Measurements from ENCODE around the gene NEK7.
A peak's percentile ranks its signal among the peaks of the same experiment; 100 is the strongest.
"Not testable (repeated sequence)": the region's sequence is repeated elsewhere in the genome, so short reads cannot be mapped to it uniquely, and the experiment has no call there.

The NEK7 gene

DNA sequence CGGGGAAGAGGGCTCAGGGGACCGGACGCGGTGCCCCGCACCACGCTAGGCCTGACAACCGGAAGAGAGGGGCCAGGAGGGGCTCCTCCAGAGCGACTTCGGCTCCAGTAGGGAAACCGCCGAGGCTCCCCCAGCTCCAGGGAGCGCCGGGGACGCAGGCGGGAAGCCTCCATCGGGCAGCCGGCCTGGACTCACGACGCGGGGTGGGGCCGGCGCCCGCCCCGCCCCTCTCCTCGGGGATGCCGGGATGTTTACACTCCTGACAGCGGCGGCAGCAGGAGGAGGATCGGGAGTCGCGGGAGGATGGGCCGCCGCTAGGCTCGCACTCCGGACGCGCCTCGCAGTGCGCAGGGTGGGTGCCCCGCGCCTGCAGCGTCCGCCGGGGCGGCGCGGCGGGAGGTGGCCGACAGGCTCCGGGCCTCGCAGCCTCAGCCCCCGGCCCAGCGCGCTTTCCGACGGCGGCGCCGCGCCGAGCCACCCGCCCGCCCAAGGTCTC lies at the start of gene NEK7:
Gene NEK7, plus strand, starts transcription at position 254 of the 496 bp plus-strand sequence. CDS start 75,583 bp downstream, outside the sequence.
- peak; percentile 90 for DNase-seq (ENCODE audit: low read depth)

DNA sequence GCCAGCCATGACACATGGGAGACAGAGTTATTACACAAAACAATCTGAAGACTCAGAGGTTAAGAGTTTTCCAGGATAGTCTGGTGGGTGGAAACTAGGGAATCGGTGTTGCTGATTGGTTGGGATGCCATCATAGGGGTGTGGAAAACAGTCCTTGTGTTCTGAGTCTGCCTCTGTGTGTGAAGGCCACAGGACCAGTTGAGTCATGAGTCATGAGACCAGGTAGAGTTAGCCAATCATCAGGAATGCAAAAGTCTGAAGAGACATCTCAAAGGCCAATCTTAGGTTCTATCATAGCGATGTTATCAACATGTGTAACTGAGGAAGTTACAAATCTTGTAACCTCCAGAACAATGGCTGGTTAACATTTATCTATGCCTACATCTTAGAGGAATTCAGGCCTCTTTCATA lies 49.7 kb upstream of the NEK7 start:
- DNase-seq (ENCODE audit: low read depth): peak; percentile 50

DNA sequence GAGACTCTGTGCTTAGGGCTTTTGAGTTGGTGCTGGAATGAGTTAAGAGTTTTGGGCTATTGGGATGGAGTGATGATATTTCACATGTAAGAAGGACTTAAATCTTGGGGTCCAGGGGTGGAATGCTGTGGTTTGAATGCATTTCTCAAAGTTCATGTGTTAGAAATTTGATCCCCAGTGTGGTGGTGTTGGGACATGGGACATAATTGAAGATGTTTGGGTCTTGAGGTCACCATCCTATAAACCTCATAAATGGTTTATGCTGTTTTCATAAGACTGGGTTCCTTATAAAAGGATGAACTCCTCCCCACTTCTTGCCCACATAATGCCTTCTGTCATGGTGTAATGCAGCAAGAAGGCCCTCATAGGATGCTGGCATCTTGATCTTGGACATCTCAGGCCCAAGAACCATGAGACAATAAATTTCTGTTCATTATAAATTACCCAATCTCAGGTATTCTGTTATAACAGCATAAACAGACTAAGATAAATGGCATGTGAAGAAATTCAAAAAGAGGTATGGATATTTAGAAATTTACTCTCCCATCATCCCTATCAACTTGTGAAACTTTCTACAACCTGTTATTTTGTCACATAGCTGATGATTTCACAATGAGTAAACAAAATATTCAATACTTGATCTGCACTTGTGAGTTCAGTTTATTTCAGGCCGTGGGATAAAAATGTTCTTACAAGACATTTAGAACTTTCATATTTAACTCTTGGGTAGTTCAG lies 48.0 kb upstream of the NEK7 start:
- DNase-seq (ENCODE audit: low read depth): peak; percentile 72

DNA sequence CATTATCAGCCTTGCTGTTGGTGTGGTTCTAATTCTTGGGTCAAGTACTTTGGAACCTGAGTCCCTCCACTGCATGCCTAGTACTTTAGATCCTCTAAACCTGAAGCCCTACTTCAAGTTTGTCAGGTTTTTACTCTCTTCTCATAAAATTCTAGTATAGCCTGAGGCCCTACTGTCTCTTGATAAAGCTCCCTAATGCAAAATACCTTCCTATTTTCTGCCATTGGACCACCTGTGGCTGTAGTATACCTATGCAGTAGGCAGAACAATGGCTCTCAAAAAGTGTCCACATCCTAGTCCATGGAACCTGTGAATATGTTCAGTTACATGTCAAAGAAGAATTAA lies 47.5 kb upstream of the NEK7 start:
- DNase-seq (ENCODE audit: low read depth): no peak

DNA sequence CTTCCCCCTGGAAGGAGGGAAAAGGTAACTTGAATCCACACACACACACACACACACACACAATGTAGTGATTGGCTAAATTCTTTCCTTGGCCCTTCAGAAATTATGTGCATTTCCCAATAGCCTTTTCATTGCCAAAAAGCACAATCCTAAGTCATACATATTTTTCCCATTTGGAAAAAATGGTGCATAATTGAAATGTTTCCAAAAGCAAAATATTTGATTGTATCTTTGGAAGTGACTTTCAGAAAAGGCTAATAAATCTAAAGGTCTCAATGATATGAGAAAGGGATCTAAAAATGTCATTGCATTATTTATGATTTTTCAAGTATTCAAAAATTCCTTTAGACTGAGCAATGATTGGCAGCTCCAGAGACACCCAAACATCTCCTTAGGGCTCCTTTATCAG lies 43.5 kb upstream of the NEK7 start:
- DNase-seq (ENCODE audit: low read depth): peak; percentile 93

DNA sequence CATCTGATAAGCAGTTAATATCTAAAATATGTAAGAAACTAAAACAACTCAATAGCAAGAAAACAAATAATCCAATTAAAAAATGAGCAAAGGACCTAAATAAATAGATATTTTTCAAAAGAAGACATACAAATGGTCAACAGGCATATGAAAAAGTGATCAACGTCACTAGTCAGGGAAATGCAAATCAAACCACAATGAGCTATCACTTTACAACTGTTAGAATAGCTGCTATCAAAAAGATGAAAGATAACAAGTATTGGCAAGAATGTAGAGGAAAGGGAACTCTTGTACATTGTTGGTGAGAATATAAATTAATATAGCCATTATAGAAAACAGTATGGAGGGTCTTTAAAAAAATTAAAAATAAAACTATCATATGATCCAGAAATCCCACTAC lies 40.7 kb upstream of the NEK7 start:
- DNase-seq (ENCODE audit: low read depth): no peak

DNA sequence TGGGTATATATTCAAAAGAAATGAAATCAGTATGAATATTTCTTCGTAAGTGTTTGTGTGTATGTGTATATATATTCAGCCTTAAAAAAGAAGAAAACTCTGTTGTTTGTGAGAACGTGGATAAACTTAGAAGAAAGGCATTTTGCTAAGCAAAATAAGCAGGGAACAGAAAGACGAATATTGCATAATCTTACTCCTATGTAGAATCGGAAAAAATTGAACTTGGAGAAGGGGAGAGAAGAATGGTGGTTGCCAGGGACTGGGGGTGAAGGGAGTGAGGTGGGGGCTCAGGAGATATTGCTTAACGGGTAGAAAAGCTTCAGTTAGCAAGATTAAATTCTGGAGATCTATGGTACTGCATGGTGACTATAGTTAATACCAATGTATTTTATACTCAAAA lies 40.3 kb upstream of the NEK7 start:
- no peak for DNase-seq (ENCODE audit: low read depth)

DNA sequence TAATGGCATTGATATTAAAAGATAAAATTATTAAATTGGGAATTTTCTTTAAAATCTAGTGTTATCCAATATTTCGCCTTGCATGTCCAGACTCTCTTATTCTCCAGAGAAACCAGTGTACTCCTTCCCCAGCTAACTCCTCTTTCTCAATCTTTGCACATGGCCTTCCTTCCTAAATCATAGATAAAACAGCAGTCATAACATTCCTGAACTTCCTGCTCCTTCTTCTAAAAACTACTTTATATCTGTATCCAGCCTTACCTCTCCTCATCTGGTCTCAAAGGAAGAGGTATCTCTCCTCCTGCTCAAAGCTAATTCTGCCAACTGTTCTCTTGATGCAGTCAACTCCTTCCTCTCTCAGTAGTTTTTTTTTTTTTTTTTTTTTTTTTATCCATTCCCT lies 39.5 kb upstream of the NEK7 start:
- peak; percentile 53 for DNase-seq (ENCODE audit: low read depth)

DNA sequence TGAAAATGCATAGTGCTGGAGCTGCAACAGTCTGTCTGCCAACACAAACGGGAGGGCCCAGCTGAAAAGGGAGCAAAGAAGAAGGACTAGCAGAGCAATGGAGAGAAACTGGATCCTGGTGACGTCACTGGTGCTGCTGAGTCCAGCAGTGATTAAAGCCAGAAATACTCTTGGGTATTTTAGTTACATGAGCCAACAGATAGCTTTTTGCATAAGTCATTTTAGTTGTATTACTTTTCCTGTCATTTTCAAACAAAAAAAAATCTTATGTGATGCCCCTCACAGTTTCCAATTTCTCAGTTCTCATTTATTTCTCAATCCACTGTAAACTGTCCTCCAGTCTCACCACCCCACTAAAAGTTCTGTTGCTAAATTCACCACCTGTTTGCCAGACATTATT lies 38.7 kb upstream of the NEK7 start:
- peak; percentile 98 for DNase-seq (ENCODE audit: low read depth)

DNA sequence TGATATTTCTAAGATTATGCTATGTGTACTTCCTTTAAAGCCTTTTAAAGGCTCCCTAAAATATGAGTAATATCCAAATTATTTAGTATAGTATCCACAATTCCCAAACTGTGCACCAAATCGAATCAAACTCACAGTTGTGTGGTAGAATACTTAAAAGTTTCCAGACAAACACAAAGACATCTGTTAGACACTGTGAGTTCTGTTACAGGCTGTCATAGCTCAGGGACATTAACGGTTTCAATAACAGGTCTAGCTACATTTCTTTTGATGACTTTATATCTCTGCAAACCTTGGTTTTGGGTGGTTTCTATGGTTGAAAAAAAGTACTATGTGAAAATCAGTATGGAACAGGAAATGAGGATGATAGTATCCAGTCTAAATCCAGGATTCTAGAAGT lies 36.9 kb upstream of the NEK7 start:
- peak; percentile 54 for DNase-seq (ENCODE audit: low read depth)

DNA sequence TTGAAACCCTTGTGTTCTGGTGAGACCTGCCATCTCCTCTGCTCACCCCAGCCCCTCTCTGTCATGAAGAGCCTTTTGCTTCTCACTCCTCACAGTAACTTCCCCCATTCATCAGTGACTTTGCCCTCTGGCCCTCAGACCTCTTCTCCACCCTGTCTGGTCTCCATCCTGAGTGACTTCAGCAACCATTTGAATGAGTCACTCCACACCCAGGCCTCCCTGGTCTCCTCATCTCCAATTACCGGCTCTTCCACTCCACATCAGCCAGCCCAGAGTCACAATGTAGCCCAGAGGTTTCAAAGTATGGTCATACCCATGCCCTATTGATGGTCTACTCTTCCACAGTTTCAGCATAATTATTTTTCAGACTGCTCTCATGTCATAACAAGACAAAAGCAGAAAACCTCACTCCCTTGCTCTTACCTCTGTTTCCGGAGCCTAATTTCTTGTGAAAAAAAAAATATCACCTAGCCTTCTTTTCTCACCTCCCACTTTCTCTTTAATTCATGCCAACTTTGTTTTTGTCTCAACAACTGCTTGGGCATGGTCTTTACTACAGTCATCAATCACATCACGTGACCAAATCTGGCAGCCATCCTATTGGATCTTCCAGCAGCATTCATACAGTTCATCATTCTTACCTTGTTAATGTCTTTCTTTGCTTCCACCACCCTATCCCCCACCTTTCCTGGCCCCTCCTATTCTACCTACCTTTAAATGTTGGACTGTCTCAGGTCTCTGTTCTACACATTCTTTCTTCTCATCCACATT lies 35.6 kb upstream of the NEK7 start:
- peak; percentile 97 for DNase-seq (ENCODE audit: low read depth)

DNA sequence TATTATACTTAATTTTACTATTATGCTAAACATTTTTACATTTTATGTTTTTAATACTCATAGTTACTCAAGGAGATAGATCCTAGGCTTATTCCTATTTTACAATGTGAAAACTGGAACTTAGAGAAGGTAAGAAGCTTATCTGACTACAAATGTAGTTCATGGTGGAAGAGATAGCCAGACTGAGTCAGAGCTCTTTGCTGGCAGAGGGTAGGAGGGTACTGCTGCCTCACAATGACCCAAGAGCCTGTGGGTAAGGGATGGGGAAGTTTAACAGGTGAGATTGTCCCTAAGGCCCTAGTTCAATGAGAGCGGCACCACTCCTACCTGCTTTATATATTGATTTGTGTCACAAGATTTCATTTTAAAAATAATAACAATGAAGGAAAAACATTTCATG lies 34.1 kb upstream of the NEK7 start:
- DNase-seq (ENCODE audit: low read depth): peak; percentile 37

DNA sequence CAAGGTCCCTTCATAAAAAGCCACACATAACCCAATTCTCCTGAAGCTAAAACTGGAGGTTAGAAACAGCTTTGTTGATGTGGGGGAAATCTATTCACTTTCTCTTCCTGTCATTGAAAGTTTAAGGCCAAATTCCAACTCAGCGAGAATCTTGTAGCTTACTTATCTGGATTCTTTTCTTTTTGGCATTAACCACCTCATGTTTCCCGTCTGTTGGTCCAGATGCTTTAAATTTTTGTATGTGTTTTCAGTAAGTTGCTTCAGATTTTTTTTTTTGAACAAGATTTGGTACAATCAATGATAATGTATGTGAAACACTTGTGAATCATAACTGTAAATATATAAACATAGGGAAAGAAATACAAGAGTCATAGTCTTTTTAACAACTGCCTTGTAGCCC lies 33.7 kb upstream of the NEK7 start:
- peak; percentile 92 for DNase-seq (ENCODE audit: low read depth)

DNA sequence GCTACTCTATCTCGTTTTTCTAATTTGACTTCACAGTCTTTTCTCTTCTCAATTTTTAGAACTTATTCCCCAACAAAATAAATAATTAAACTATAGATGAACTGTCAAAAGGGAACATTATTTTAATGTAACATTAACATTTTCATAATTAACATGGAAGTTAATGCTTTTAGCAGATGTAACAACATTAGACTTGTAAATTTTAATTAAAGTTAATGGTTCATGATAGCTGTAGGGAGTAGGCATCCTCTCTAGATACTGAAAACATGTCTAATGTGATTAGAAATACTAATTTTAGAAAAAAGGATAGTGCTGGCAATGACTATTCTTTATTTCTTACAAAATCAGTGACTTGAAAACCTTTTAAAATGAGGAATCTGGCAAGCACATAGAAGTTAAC lies 32.1 kb upstream of the NEK7 start:
- no peak for DNase-seq (ENCODE audit: low read depth)

DNA sequence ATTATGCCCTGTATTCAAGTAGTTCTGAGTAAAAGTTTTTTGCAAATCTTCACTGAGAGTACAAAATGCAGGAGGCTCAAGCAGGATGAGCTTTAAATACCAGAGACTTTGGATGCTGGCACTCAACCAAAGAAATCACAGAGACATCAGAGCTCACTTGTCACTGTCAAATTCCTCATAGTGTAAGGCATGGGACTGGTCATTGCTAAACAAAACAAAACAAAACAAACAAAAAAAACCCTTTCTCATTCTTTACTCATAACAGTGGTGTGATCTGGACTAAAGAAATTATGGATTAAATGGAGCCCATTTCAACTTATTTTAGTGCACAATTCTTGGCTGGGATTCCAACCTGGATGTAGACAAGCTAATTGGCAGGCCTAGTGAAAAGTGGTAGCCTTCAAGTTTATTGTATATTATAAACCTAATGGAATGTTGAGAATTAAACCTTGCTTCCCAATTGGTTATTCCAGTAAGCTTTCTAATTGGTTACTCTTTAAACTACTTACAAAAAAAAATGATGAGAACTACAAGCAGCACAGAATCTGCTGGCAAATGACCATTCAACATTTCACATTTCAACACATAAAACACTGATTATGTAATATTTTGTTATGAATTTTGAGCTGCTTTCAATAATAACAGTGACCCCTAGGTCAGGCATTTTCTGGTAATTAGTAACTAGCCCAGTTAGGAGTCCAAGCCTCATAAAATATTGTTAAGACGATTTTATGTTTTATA lies 30.6 kb upstream of the NEK7 start:
- DNase-seq (ENCODE audit: low read depth): peak; percentile 93

DNA sequence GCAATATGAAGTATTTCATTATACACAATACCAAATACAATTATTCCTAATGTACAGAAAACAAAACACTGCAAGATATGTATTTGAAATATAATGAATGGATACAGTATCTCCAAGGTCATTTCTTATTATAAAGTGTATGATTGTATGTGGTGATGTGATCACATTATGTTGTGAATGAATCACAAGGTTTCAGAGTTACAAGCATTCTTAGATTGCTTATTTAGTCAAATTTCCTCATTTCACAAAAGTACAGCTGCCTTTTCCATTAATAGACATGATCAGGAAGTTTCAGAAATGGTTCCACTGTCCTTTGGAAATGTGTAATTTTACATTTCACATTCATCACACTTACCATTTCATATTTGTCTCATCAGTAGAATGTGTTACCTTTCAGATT lies 28.3 kb upstream of the NEK7 start:
- DNase-seq (ENCODE audit: low read depth): peak; percentile 49

DNA sequence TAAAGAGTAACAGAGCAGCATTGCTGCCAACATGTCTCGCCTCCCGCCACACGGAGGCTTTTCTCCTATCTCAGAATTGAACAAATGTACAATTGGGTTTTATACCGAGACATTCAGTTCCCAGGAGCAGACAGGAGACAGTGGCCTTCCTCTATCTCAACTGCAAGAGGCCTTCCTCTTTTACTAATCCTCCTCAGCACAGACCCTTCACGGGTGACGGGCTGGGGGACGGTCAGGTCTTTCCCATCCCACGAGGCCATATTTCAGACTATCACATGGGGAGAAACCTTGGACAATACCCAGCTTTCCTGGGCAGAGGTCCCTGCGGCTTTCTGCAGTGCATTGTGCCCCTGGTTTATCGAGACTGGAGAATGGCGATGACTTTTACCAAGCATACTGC lies 26.7 kb upstream of the NEK7 start:
- DNase-seq (ENCODE audit: low read depth): not testable (repeated sequence)

DNA sequence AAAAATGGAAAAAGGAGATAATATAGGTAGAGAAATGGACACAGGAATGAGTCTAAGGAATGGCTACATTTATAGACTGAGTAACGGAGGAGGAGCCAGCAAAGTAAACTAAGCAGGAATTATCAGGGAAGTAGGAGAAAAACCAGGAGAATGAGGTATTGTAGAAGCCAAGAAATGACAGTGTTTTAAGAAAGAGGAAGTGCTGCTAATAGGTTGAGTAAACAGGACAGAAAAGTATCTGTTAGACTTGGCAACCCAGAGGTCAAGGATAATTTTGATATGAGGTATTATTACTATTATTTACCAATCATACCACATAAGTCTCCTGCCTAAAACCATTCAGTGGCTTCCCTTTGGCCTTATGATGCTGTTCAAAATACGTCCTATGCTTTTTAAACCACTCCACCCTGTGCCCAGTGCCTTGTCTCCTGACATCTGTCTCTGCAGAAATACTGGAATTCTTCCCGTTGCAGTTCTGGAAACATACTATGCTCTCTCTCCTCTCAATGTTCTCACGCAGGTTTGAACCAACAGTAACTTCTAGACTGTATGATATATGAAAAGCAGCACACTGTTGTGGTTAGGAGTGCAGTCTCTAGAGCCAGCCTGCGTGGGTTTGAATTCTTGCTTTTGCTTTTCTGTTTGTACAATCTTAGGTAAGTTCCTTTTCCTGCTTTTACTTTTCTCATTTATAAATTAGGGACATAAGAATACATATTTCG lies 24.6 kb upstream of the NEK7 start:
- no peak for DNase-seq (ENCODE audit: low read depth)

DNA sequence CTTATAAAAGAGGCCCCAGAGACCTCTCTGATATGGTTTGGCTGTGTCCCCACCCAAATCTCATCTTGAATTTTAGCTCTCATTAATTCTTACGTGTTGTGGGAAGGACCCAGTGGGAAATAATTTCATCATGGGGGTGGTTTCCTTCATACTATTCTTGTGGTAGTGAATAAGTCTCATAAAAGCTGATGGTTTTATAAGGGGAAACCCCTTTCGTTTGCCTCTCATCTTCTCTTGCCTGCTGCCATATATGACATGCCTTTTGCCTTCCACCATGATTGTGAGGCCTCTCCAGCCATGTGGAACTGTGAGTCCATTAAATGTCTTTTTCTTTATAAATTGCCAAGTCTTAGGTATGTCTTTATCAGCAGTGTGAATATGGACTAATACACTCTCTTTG lies 22.5 kb upstream of the NEK7 start:
- no peak for DNase-seq (ENCODE audit: low read depth)

DNA sequence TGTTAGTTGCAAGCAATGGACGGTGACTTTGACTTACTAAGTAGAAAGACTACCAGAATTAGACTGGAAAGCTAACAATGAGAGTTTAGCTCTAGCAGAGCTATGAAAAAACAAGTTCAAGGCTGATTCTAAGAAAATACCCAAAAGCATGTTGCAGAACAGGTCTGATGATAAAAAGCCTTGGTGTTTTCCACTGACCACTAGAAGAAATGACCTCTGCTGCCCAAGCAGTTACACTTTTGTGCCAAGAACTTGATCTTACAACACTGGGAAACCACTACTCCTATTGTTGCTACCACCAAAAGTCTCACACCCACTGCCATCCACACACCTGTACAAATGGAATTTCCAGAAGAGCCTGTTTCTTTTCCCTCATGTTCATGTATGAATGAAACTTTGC lies 21.4 kb upstream of the NEK7 start:
- DNase-seq (ENCODE audit: low read depth): no peak

DNA sequence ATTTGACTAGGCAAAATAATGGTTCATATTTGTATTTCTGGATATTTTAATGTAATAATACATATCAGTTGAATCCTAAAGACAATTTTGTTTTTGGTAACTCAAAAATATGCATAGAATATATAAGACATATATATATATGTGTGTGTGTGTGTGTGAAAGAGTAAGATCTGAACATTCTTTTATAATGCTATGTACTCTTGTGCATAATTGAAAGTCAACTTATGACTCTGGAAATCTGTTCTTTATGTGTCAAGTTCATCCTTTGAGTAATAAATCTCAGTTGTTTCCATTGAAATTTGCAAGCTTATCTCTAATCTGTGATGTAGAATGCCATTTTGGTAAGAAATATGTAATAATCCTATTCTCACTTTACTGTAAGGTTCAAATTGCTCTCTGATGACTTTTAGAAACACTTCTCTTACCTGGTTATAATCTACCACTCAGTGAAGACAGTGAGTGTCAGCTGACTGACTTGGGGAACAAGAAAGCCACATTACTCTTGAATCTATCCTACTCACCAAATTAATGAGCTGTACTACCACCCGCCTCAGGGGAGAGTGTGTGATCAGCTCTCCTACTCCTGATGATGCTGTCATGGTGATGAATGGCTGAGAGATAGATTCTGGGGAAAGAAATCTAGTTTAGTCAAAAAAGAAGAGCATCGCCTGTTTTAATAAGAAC lies 15.0 kb upstream of the NEK7 start:
- no peak for DNase-seq (ENCODE audit: low read depth)

DNA sequence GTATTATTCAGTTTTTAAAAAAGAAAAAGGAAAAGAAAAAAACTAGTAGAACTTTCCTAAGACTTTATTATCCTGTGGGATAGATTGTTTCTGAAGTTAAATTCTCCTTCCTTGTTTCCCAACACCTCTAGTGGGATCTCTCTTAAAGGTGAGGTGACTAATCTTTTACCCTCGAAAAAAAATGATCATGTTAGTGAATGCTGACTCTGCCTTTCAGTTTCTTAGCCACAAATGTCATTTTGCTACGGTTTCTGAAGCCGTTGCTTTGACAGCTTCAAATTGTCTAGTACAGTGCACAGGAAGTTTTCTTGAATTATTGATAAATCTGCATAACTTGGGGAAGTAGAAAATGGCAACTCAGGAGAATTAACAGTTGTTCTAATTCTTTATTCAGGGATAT lies 13.0 kb upstream of the NEK7 start:
- DNase-seq (ENCODE audit: low read depth): no peak

Measured in EH (cell line).